CD14-positive monocyte (primary cell): ENCODE results near the gene VSTM4. TPM values are rescaled to one million over a fixed set of nuclear protein-coding genes. Genes with fewer than 3 reads are reported as not detected.
A peak's percentile ranks its signal among the peaks of the same experiment; 100 is the strongest.

Experiments used
- DNase-seq, 3 donors: peaks; one replicate each; pipeline ENCODE4 v3.0.0-alpha.2; 2011 to 2022
- H2AFZ ChIP-seq: 2 replicates; pipeline ENCODE4 v1.6.0; 2012; ENCODE audit warnings: mild to moderate bottlenecking, low read depth, low read length, inconsistent platforms; ENCODE audit not compliant: insufficient read depth, poor library complexity, severe bottlenecking
- H3K27ac ChIP-seq, 2 donors: 1 replicate in 1 of 2; 2 replicates in 1 of 2; pipeline ENCODE4 v1.5.1; 2012 to 2013; ENCODE audit warnings: low read length in 2 of 2, control low read depth in 1 of 2, inconsistent platforms in 1 of 2, low read depth in 1 of 2, mild to moderate bottlenecking in 1 of 2
- H3K27me3 ChIP-seq, 2 donors: one replicate each; pipeline versions ENCODE4 v1.6.0 to v1.6.1; 2011 to 2013; ENCODE audit warnings: low read length in 2 of 2; ENCODE audit not compliant: control insufficient read depth in 2 of 2, insufficient read depth in 2 of 2
- H3K36me3 ChIP-seq, 2 donors: replicated peaks in 1 of 2; 1 replicate in 1 of 2; 2 replicates in 1 of 2; pipeline versions ENCODE4 v1.5.1 to v1.6.1; 2012 to 2013; ENCODE audit warnings: low read length in 2 of 2, control low read depth in 1 of 2, inconsistent platforms in 1 of 2, mild to moderate bottlenecking in 1 of 2; ENCODE audit not compliant: insufficient read depth in 2 of 2, control insufficient read depth in 1 of 2
- H3K4me1 ChIP-seq, 2 donors: 1 replicate in 1 of 2; 2 replicates in 1 of 2; pipeline versions ENCODE4 v1.5.1 to v1.6.1; 2012 to 2013; ENCODE audit warnings: low read length in 2 of 2, control low read depth in 1 of 2, inconsistent platforms in 1 of 2, mild to moderate bottlenecking in 1 of 2, moderate library complexity in 1 of 2; ENCODE audit not compliant: insufficient read depth in 2 of 2, control insufficient read depth in 1 of 2
- H3K4me2 ChIP-seq: replicated peaks from 2 replicates; pipeline ENCODE3; 2012; ENCODE audit warnings: low read length, moderate library complexity, mild to moderate bottlenecking; ENCODE audit not compliant: poor library complexity, severe bottlenecking; ENCODE audit errors: extremely low read depth
- H3K4me3 ChIP-seq, 3 experiments: fragments of 200-600 bp in 1 of 3; sonication (generic) in 1 of 3; replicated peaks in 1 of 3; 1 replicate in 2 of 3; 2 replicates in 1 of 3; pipeline ENCODE4 v1.5.1; 2011 to 2013; ENCODE audit warnings: low read length in 3 of 3, mild to moderate bottlenecking in 3 of 3, control low read depth in 2 of 3, low read depth in 2 of 3, inconsistent platforms in 1 of 3, moderate library complexity in 1 of 3
- H3K79me2 ChIP-seq: 2 replicates; pipeline ENCODE4 v1.6.0; 2012; ENCODE audit warnings: mild to moderate bottlenecking, control low read depth, inconsistent platforms, low read length, moderate library complexity; ENCODE audit not compliant: insufficient read depth
- H3K9ac ChIP-seq: 2 replicates; pipeline ENCODE4 v1.6.0; 2017; ENCODE audit warnings: low read length, mild to moderate bottlenecking; ENCODE audit not compliant: insufficient read depth, poor library complexity, severe bottlenecking
- H3K9me3 ChIP-seq, 2 donors: replicated peaks in 1 of 2; 1 replicate in 1 of 2; 2 replicates in 1 of 2; pipeline versions ENCODE4 v1.5.1 to v1.6.1; 2012 to 2013; ENCODE audit warnings: low read length in 2 of 2, control low read depth in 1 of 2; ENCODE audit not compliant: control insufficient read depth in 1 of 2, insufficient read depth in 1 of 2
- H4K20me1 ChIP-seq: 2 replicates; pipeline ENCODE4 v1.6.0; 2012; ENCODE audit warnings: mild to moderate bottlenecking, low read length, control low read depth, moderate library complexity; ENCODE audit not compliant: insufficient read depth
- H3K27ac Mint-ChIP-seq, 7 donors: one replicate each; pipeline ENCODE4 v1.8.0; 2020; ENCODE audit warnings: mild to moderate bottlenecking in 7 of 7, mixed read lengths in 7 of 7, moderate library complexity in 6 of 7, inconsistent platforms in 2 of 7
- H3K27me3 Mint-ChIP-seq, 3 donors: one replicate each; pipeline ENCODE4 v1.8.0; 2021 to 2022; ENCODE audit warnings: low read depth in 3 of 3, mild to moderate bottlenecking in 3 of 3, mixed read lengths in 3 of 3, moderate library complexity in 3 of 3, inconsistent platforms in 1 of 3
- H3K36me3 Mint-ChIP-seq, 2 donors: one replicate each; pipeline ENCODE4 v1.8.0; 2020; ENCODE audit warnings: mixed read lengths in 2 of 2, inconsistent platforms in 1 of 2, mild to moderate bottlenecking in 1 of 2
- H3K4me1 Mint-ChIP-seq: one replicate; pipeline ENCODE4 v1.8.0; 2020; ENCODE audit warnings: mild to moderate bottlenecking, mixed read lengths
- H3K4me3 Mint-ChIP-seq, 2 donors: one replicate each; pipeline ENCODE4 v1.8.0; 2020; ENCODE audit warnings: mild to moderate bottlenecking in 2 of 2, mixed read lengths in 2 of 2, moderate library complexity in 1 of 2
- H3K9me3 Mint-ChIP-seq, 7 donors: one replicate each; pipeline ENCODE4 v1.8.0; 2020 to 2022; ENCODE audit warnings: mixed read lengths in 7 of 7, mild to moderate bottlenecking in 6 of 7, moderate library complexity in 6 of 7, inconsistent platforms in 2 of 7
- CTCF ChIP-seq: fragments of 200-600 bp; IDR thresholded peaks from one replicate; pipeline ENCODE4 v1.8.0; 2022; ENCODE audit warnings: antibody characterized with exemption, mild to moderate bottlenecking
- WGBS: methylation state at CpG from one replicate; pipeline ENCODE4 v1.1.5; 2013; ENCODE audit warnings: missing lambda C conversion rate; ENCODE audit not compliant: insufficient coverage; 5-methylcytosine and 5-hydroxymethylcytosine counted together
- intact Hi-C, 2 donors: fragments of 100-400 bp; cut with micrococcal nuclease; formaldehyde crosslinking; loops; one replicate each; pipeline versions ENCODE4 v1.15.0 to v1.15.1; 2023
- polyA plus RNA-seq, 3 donors: library from polyadenylated mRNA; depleted of rRNA in 1 of 3; unstranded in 2 of 3; stranded (reverse) in 1 of 3; fragments of 300-500 nt in 2 of 3; fragments of >200 nt in 1 of 3; fragmentation: Illumina TruSeq in 2 of 3; gene quantifications; 1 replicate in 2 of 3; 2 replicates in 1 of 3; pipeline ENCODE4 v1.2.3, GENCODE V29; 2012 to 2021

The VSTM4 gene
- polyA plus RNA-seq, 3 donors, result not detected

DNA sequence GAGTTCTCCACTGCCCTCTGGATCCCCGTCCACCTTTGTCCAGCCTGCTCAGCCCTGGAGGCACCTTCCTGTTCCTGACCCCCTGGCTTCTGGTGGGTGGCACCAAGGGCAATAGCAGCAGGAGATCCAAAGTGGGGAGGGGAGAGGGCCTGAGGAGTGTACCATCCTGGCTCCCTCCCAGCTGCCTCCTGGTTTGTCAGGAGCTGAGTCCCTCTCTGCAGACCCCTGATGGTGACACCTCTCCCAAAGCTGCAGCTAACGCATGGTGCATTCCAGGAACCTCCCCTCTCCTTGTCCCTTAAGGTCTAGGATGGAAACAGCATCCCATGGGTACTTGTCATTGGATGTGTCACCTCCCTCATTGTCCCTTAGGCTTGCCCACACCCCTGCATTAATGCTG lies 39.6 kb downstream of the VSTM4 start:
- no peaks in the 10 kb centered on the region for H4K20me1 ChIP-seq
- Mint-ChIP-seq H3K4me1 (peaks cover 17% of the 10 kb centered on the region), H3K9me3 (peaks cover 0 to 2% (median 0%) of the 10 kb centered on the region in 7 donors), H3K27me3 (peaks cover 0 to 8% (median 2%) of the 10 kb centered on the region in 3 donors), H3K27ac (peak overlapping the region in 1 of 7 donors; percentile 37), H3K4me3 (no peak overlapping the region), H3K36me3 (no peaks in the 10 kb centered on the region)
- H3K27ac ChIP-seq, result no peak overlapping the region
- no peaks in the 10 kb centered on the region for H3K36me3 ChIP-seq
- H2AFZ ChIP-seq, result no peak overlapping the region
- no peak overlapping the region for H3K9ac ChIP-seq
- no peak for DNase-seq
- no peaks in the 10 kb centered on the region for H3K9me3 ChIP-seq
- no peaks in the 10 kb centered on the region for H3K4me1 ChIP-seq
- no peaks in the 10 kb centered on the region for H3K79me2 ChIP-seq
- intact Hi-C loops, result no loop called here
- H3K4me2 ChIP-seq, result no peak overlapping the region
- H3K4me3 ChIP-seq, result no peak overlapping the region
- no peaks in the 10 kb centered on the region for H3K27me3 ChIP-seq
- no peak for TF ChIP-seq CTCF
- WGBS, result 83% methylated on average over 2 of the region's 2 CpGs

DNA sequence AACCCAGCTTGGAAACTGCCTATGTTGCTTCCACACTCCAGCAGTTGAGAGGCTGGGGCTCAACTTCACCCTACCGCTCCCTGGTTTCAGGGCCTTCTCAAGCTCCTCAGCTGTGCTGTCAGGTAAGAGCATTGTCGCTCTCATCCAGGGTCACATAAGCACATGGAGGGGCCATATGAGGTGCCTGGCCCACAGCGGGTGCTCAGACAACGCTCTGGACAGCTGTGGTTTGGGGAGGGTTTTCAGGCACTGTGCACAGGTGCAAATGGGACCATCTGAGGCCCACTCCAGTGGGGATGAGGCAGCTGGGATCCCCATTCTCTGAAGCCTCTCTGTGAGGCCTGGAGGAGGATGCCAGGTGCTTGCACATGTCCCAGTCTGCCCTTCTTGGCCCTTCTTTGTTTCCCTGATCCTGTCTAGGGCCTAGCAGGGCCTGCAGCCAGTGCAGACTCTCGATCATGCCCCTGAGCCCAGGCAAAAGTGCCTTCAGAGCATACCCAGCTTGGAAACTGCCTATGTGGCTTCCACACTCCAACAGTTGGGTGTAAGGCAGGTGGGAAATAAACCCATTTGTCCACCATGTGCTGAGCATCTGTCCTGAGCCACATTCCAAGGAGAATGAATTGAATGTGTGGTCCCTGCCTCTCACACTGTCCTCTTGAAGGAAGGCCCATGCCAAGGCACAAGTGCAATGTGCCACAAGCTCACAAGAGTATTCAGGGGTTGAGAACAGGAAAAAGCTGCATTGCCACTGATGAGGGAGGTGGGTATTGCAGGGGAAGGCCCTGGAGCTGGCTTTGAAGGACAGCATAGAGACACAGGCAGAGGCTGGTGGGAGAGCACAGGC lies 40.3 kb downstream of the VSTM4 start:
- Histone ChIP-seq H3K4me1 (no peaks in the 10 kb centered on the region), H3K27me3 (no peaks in the 10 kb centered on the region), H3K4me2 (no peak overlapping the region), H3K9ac (no peak overlapping the region), H3K27ac (no peak overlapping the region), H4K20me1 (no peaks in the 10 kb centered on the region), H3K79me2 (no peaks in the 10 kb centered on the region), H3K4me3 (no peak overlapping the region), H2AFZ (no peak overlapping the region), H3K9me3 (no peaks in the 10 kb centered on the region), H3K36me3 (no peaks in the 10 kb centered on the region)
- intact Hi-C loops, result no loop called here
- WGBS, result 98% methylated on average over 5 of the region's 5 CpGs
- Mint-ChIP-seq H3K27ac (no peak overlapping the region), H3K4me3 (no peak overlapping the region), H3K9me3 (peaks cover 0 to 2% (median 0%) of the 10 kb centered on the region in 7 donors), H3K4me1 (peaks cover 13% of the 10 kb centered on the region), H3K36me3 (no peaks in the 10 kb centered on the region), H3K27me3 (peaks cover 0 to 8% (median 2%) of the 10 kb centered on the region in 3 donors)
- DNase-seq, result no peak
- no peak for TF ChIP-seq CTCF
